ENCODE data around the gene FNDC3B. TPM values are rescaled to one million over a fixed set of nuclear protein-coding genes. Genes with fewer than 3 reads are reported as not detected.

The FNDC3B gene
- total RNA-seq, 1 donor from 2014 or later: 290 TPM

GRCh38 chr3:172303181-172303580 is 263.8 kb downstream of the FNDC3B start:
- H3K27ac Mint-ChIP-seq (ENCODE audit: unreplicated experiment): no peak overlapping the region
- H3K4me1 Mint-ChIP-seq (ENCODE audit: low read depth): peaks cover 46% of the 10 kb centered on the region
- peaks cover 41% of the 10 kb centered on the region for H3K36me3 Mint-ChIP-seq (ENCODE audit: low read depth)
- no peaks in the 10 kb centered on the region for H3K27me3 Mint-ChIP-seq (ENCODE audit: low read depth)
- no peak overlapping the region for H3K4me3 Mint-ChIP-seq (ENCODE audit: unreplicated experiment)
- TF ChIP-seq CTCF (IDR thresholded peaks at IDR 0.05): no peak
- no peaks in the 10 kb centered on the region for H3K9me3 Mint-ChIP-seq (ENCODE audit: low read depth)
- no peak for DNase-seq (ENCODE audit: low spot score)

- Mint-ChIP-seq H3K4me3 (ENCODE audit: unreplicated experiment) (no peak overlapping the region), H3K27ac (ENCODE audit: unreplicated experiment) (peak overlapping the region; percentile 49), H3K4me1 (ENCODE audit: low read depth) (peaks cover 48% of the 10 kb centered on the region), H3K9me3 (ENCODE audit: low read depth) (no peaks in the 10 kb centered on the region), H3K36me3 (ENCODE audit: low read depth) (peaks cover 41% of the 10 kb centered on the region), H3K27me3 (ENCODE audit: low read depth) (no peaks in the 10 kb centered on the region)
- peak; percentile 53 for TF ChIP-seq CTCF (IDR thresholded peaks at IDR 0.05)
- no peak for DNase-seq (ENCODE audit: low spot score)
Observed at GRCh38 chr3:172303941-172304558, 264.7 kb downstream of the FNDC3B start.

GRCh38 chr3:172305552-172305951 is 266.2 kb downstream of the FNDC3B start:
- DNase-seq (ENCODE audit: low spot score): no peak
- TF ChIP-seq CTCF (IDR thresholded peaks at IDR 0.05): no peak
- Mint-ChIP-seq H3K4me3 (ENCODE audit: unreplicated experiment) (no peak overlapping the region), H3K9me3 (ENCODE audit: low read depth) (no peaks in the 10 kb centered on the region), H3K4me1 (ENCODE audit: low read depth) (peaks cover 48% of the 10 kb centered on the region), H3K27me3 (ENCODE audit: low read depth) (no peaks in the 10 kb centered on the region), H3K36me3 (ENCODE audit: low read depth) (peaks cover 40% of the 10 kb centered on the region), H3K27ac (ENCODE audit: unreplicated experiment) (peak overlapping the region; percentile 58)

- no peaks in the 10 kb centered on the region for H3K9me3 Mint-ChIP-seq (ENCODE audit: low read depth)
Observed at GRCh38 chr3:172305974-172306373, 266.6 kb downstream of the FNDC3B start.

GRCh38 chr3:172307141-172307560 is 267.8 kb downstream of the FNDC3B start:
- TF ChIP-seq CTCF (IDR thresholded peaks at IDR 0.05): no peak
- Mint-ChIP-seq H3K36me3 (ENCODE audit: low read depth) (peaks cover 45% of the 10 kb centered on the region), H3K27ac (ENCODE audit: unreplicated experiment) (peak overlapping the region; percentile 73), H3K4me1 (ENCODE audit: low read depth) (peaks cover 53% of the 10 kb centered on the region), H3K27me3 (ENCODE audit: low read depth) (no peaks in the 10 kb centered on the region), H3K9me3 (ENCODE audit: low read depth) (no peaks in the 10 kb centered on the region), H3K4me3 (ENCODE audit: unreplicated experiment) (no peak overlapping the region)
- no peak for DNase-seq (ENCODE audit: low spot score)

More at GRCh38 chr3:172305974-172306373, 266.6 kb downstream of the FNDC3B start:
- no peak for DNase-seq (ENCODE audit: low spot score)
- Mint-ChIP-seq H3K27ac (ENCODE audit: unreplicated experiment) (peak overlapping the region; percentile 6), H3K27me3 (ENCODE audit: low read depth) (no peaks in the 10 kb centered on the region), H3K4me3 (ENCODE audit: unreplicated experiment) (no peak overlapping the region), H3K4me1 (ENCODE audit: low read depth) (peaks cover 49% of the 10 kb centered on the region), H3K36me3 (ENCODE audit: low read depth) (peaks cover 40% of the 10 kb centered on the region)
- no peak for TF ChIP-seq CTCF (IDR thresholded peaks at IDR 0.05)

All from chondrocyte (in vitro differentiated cells).